Endothelial cell of umbilical vein (primary cell): ENCODE data around the gene TM9SF2. TPM values are rescaled to one million over a fixed set of nuclear protein-coding genes. Genes with fewer than 3 reads are reported as not detected.

ENCODE experiments used
- BruUV-seq: library from RNA; stranded (reverse); fragments of 400-500 nt; replicated peaks from 2 replicates; lab custom pipeline; 2021; lab: Mats Ljungman, UMichigan
- CTCF ChIA-PET: fragments of 300-600, 350-600 bp; sonication (Branson Sonifier 250); formaldehyde crosslinking; loops from one replicate; lab custom pipeline; 2021; ENCODE audit warnings: antibody characterized with exemption, inconsistent platforms; lab: Charles Lee
- POLR2A ChIA-PET: fragments of 300-600, 350-600 bp; sonication (Branson Sonifier 250); formaldehyde crosslinking; loops from one replicate; lab custom pipeline; 2021; ENCODE audit warnings: antibody characterized with exemption, inconsistent platforms; lab: Charles Lee
- DNase-seq: peaks from one replicate; pipeline ENCODE4 v3.0.0-alpha.2; 2011; ENCODE audit warnings: low read depth, low spot score
- FAIRE-seq: peaks from 2 replicates; lab custom pipeline; 2011; peaks lifted over from hg19 to GRCh38; lab: Jason Lieb, UNC
- H2AFZ ChIP-seq: 2 replicates; pipeline ENCODE4 v1.6.0; 2012; ENCODE audit warnings: low read depth, low read length, control low read depth, inconsistent platforms
- H3K27ac ChIP-seq: 2 replicates; pipeline ENCODE4 v1.5.1; 2011; ENCODE audit warnings: low read depth, mild to moderate bottlenecking, control low read depth, low read length, moderate library complexity; ENCODE audit not compliant: insufficient read depth
- H3K27me3 ChIP-seq, 2 experiments: 2 replicates each; pipeline versions ENCODE4 v1.6.0 to v1.6.1; 2011; ENCODE audit warnings: low read length in 2 of 2, mixed read lengths in 1 of 2; ENCODE audit not compliant: control insufficient read depth in 2 of 2, insufficient read depth in 2 of 2
- H3K36me3 ChIP-seq, 2 experiments: 2 replicates in 1 of 2; 3 replicates in 1 of 2; pipeline ENCODE4 v1.5.1; 2011; ENCODE audit warnings: low read length in 2 of 2, mild to moderate bottlenecking in 1 of 2, moderate library complexity in 1 of 2; ENCODE audit not compliant: control insufficient read depth in 2 of 2, insufficient read depth in 2 of 2; ENCODE audit errors: extremely low read depth in 1 of 2
- H3K4me1 ChIP-seq: 3 replicates; pipeline ENCODE4 v1.5.1; 2011; ENCODE audit warnings: mild to moderate bottlenecking, low read length; ENCODE audit not compliant: control insufficient read depth, insufficient read depth; ENCODE audit errors: extremely low read depth
- H3K4me2 ChIP-seq: 2 replicates; pipeline ENCODE4 v1.6.1; 2011; ENCODE audit warnings: low read length, control low read depth, mixed read lengths; ENCODE audit not compliant: insufficient read depth
- H3K4me3 ChIP-seq, 3 experiments: fragments of 200-600 bp in 1 of 3; sonication (generic), shearing (Covaris generic) in 1 of 3; replicated peaks in 1 of 3; 2 replicates each; pipeline ENCODE4 v1.5.1; 2011 to 2016; ENCODE audit warnings: control low read depth in 3 of 3, low read length in 3 of 3, mild to moderate bottlenecking in 2 of 3, inconsistent platforms in 1 of 3, low read depth in 1 of 3, moderate library complexity in 1 of 3; ENCODE audit not compliant: insufficient read depth in 1 of 3
- H3K79me2 ChIP-seq: 2 replicates; pipeline ENCODE4 v1.6.0; 2012; ENCODE audit warnings: low read length, inconsistent platforms; ENCODE audit not compliant: control insufficient read depth, insufficient read depth
- H3K9ac ChIP-seq: replicated peaks from 2 replicates; pipeline ENCODE3; 2011; ENCODE audit warnings: low read length, control low read depth; ENCODE audit not compliant: insufficient read depth; ENCODE audit errors: extremely low read depth
- H3K9me1 ChIP-seq: replicated peaks from 3 replicates; pipeline ENCODE4 v1.6.0; 2011; ENCODE audit warnings: mild to moderate bottlenecking, low read length; ENCODE audit not compliant: control insufficient read depth, insufficient read depth; ENCODE audit errors: extremely low read depth
- H3K9me3 ChIP-seq: replicated peaks from 2 replicates; pipeline ENCODE4 v1.5.1; 2012; ENCODE audit warnings: low read length, inconsistent platforms; ENCODE audit not compliant: control insufficient read depth, insufficient read depth
- H4K20me1 ChIP-seq: replicated peaks from 2 replicates; pipeline ENCODE3; 2011; ENCODE audit warnings: mild to moderate bottlenecking, low read length; ENCODE audit not compliant: control insufficient read depth, insufficient read depth; ENCODE audit errors: extremely low read depth
- CTCF ChIP-seq, 2 donors: IDR thresholded peaks; 1 replicate in 1 of 2; 2 replicates in 1 of 2; pipeline ENCODE4 v1.5.1; 2011; ENCODE audit warnings: low read length in 2 of 2, mild to moderate bottlenecking in 2 of 2, moderate library complexity in 2 of 2, control low read depth in 1 of 2, inconsistent platforms in 1 of 2, low read depth in 1 of 2; ENCODE audit not compliant: insufficient read depth in 1 of 2; ENCODE audit errors: extremely low read depth in 1 of 2
- MYC ChIP-seq: IDR thresholded peaks from one replicate; pipeline ENCODE4 v1.6.1; 2011; ENCODE audit warnings: mild to moderate bottlenecking, low read depth, low read length
- dilution Hi-C: fragments of 300-500 bp; cut with MboI; formaldehyde crosslinking; loops from one replicate; pipeline ENCODE4 v1.15.0; 2019; ENCODE audit warnings: low sequenced_read_pairs; ENCODE audit not compliant: extremely low pct_ligation_motif_present
- intact Hi-C: fragments of 100-400 bp; cut with micrococcal nuclease; formaldehyde crosslinking; loops from one replicate; pipeline ENCODE4 v1.10.0; 2022
- polyA plus RNA-seq, 4 experiments: library from polyadenylated mRNA; depleted of rRNA in 3 of 4; stranded (reverse) in 3 of 4; unstranded in 1 of 4; fragments of >200 nt; gene quantifications; 2 replicates each; pipeline versions ENCODE4 v1.2.1 to v1.2.3, GENCODE V29; 2011 to 2012; ENCODE audit warnings: missing spikeins in 1 of 4
- total RNA-seq: library from RNA; stranded (reverse); gene quantifications from 2 replicates; pipeline ENCODE4 v1.2.3, GENCODE V29; 2021

TM9SF2 gene
- total and polyA plus RNA-seq, 2 donors (not counting 3 experiments of a cell fraction or from before 2014, with no cell fraction given) = 76.0 to 90.0 TPM

GRCh38 chr13:99577934-99578917 lies 77.0 kb downstream of the TM9SF2 start:
- no peaks in the 10 kb centered on the region for H3K36me3 ChIP-seq
- no peaks in the 10 kb centered on the region for H3K4me1 ChIP-seq
- no peak overlapping the region for H2AFZ ChIP-seq
- dilution Hi-C loops = no loop called here
- intact Hi-C loops = loop anchor here (2.0 kb wide), 1 partner anchor 37 kb away; no protein-coding TSS in a partner anchor
- no peaks in the 10 kb centered on the region for H3K9me3 ChIP-seq
- H3K27me3 ChIP-seq = peaks cover 0 to 6% of the 10 kb centered on the region in 2 experiments
- FAIRE-seq (peak; percentile 26), DNase-seq (peak; percentile 29)
- no peaks in the 10 kb centered on the region for H3K9me1 ChIP-seq
- H3K4me3 ChIP-seq = no peak overlapping the region
- H3K27ac ChIP-seq = no peak overlapping the region
- POLR2A ChIA-PET = no interaction called here
- no TSS peak for BruUV-seq
- no peak overlapping the region for H3K4me2 ChIP-seq
- H4K20me1 ChIP-seq = no peaks in the 10 kb centered on the region
- CTCF ChIA-PET = interaction anchor here (0.8 to 3.1 kb wide), 16 partner anchors 12 to 377 kb away, joined by 3 to 14 read pairs (median 4); partner anchors contain the start of gene CLYBL
- H3K9ac ChIP-seq = no peak overlapping the region
- no peaks in the 10 kb centered on the region for H3K79me2 ChIP-seq
- no peak for TF ChIP-seq MYC
- TF ChIP-seq CTCF (IDR thresholded peaks at IDR 0.05; ENCODE audit: extremely low read depth in 1 of 2, insufficient read depth in 1 of 2, low read depth in 1 of 2, low read length in 2 of 2) = peak in 1 of 2 donors; percentile 25
